ENCODE data around the gene CCDC78.
"Not testable (repeated sequence)": the region's sequence is repeated elsewhere in the genome, so short reads cannot be mapped to it uniquely, and the experiment has no call there.

Gene CCDC78

GRCh38 chr16:749010-749409 is 22.8 kb upstream of the CCDC78 start:
- H3K27ac Mint-ChIP-seq = no peak overlapping the region
- H3K9me3 Mint-ChIP-seq = no peaks in the 10 kb centered on the region
- no peak overlapping the region for H3K4me3 Mint-ChIP-seq
- no peaks in the 10 kb centered on the region for H3K36me3 Mint-ChIP-seq (ENCODE audit: low read depth)
- H3K4me1 Mint-ChIP-seq (ENCODE audit: low read depth) = no peaks in the 10 kb centered on the region
- H3K27me3 Mint-ChIP-seq = no peaks in the 10 kb centered on the region

GRCh38 chr16:747978-748746 is 21.9 kb upstream of the CCDC78 start:
- no peaks in the 10 kb centered on the region for H3K4me1 Mint-ChIP-seq (ENCODE audit: low read depth)
- no peaks in the 10 kb centered on the region for H3K9me3 Mint-ChIP-seq
- no peak overlapping the region for H3K4me3 Mint-ChIP-seq
- H3K27ac Mint-ChIP-seq = no peak overlapping the region
- no peaks in the 10 kb centered on the region for H3K36me3 Mint-ChIP-seq (ENCODE audit: low read depth)
- no peaks in the 10 kb centered on the region for H3K27me3 Mint-ChIP-seq

DNA sequence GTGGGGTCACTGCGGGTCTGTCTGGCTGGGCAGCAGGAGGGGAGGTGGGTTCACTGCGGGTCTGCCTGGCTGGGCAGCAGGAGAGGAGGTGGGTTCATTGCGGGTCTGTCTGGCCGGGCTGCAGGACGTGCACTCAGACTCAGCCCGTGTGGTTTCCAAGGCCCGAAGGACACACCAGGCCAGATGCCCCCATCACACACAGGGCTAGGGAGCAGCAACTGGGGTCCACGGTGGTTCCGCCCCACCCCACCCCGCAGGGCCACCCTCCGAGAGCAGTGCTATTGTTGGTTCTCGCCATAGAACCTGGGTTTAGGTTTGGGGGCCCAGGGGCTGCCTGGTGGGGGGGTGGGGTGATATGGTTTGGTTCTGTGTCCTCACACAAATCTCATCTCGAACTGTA is 20.4 kb upstream of the CCDC78 start:
- Mint-ChIP-seq H3K9me3 (no peaks in the 10 kb centered on the region), H3K4me1 (ENCODE audit: low read depth) (no peaks in the 10 kb centered on the region), H3K4me3 (no peak overlapping the region), H3K27me3 (no peaks in the 10 kb centered on the region), H3K36me3 (ENCODE audit: low read depth) (no peaks in the 10 kb centered on the region), H3K27ac (no peak overlapping the region)

- no peaks in the 10 kb centered on the region for H3K4me1 Mint-ChIP-seq (ENCODE audit: low read depth)
- no peaks in the 10 kb centered on the region for H3K36me3 Mint-ChIP-seq (ENCODE audit: low read depth)
- H3K9me3 Mint-ChIP-seq = no peaks in the 10 kb centered on the region
- no peak overlapping the region for H3K4me3 Mint-ChIP-seq
- H3K27me3 Mint-ChIP-seq = no peaks in the 10 kb centered on the region
- H3K27ac Mint-ChIP-seq = no peak overlapping the region
Observed at GRCh38 chr16:745739-746138, 19.5 kb upstream of the CCDC78 start.

- Mint-ChIP-seq H3K36me3 (ENCODE audit: low read depth) (no peaks in the 10 kb centered on the region), H3K27me3 (no peaks in the 10 kb centered on the region), H3K4me1 (ENCODE audit: low read depth) (peaks cover 10% of the 10 kb centered on the region), H3K9me3 (no peaks in the 10 kb centered on the region), H3K27ac (no peak overlapping the region), H3K4me3 (no peak overlapping the region)
Observed at GRCh38 chr16:743794-744500, 17.7 kb upstream of the CCDC78 start.

DNA sequence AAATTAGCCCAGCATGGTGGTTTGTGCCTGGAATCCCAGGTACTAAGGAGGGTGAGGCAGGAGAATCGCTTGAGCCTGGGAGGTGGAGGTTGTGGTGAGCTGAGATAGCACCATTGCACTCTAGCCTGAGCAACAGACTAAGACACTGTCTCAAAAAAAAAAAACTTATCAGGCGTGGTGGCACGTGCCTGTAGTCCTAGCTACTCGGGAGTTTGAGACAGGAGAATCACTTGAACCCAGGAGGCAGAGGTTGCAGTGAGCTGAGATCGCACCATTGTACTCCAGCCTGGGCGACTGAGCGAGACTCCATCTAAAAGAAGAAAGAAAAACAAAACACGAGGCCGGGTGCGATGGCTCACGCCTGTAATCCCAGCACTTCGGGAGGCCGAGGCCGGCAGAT is 16.7 kb upstream of the CCDC78 start:
- H3K4me1 Mint-ChIP-seq (ENCODE audit: low read depth) = peaks cover 12% of the 10 kb centered on the region
- not testable (repeated sequence) for H3K27ac Mint-ChIP-seq; H3K27me3 Mint-ChIP-seq; H3K36me3 Mint-ChIP-seq (ENCODE audit: low read depth); H3K9me3 Mint-ChIP-seq; H3K4me3 Mint-ChIP-seq

DNA sequence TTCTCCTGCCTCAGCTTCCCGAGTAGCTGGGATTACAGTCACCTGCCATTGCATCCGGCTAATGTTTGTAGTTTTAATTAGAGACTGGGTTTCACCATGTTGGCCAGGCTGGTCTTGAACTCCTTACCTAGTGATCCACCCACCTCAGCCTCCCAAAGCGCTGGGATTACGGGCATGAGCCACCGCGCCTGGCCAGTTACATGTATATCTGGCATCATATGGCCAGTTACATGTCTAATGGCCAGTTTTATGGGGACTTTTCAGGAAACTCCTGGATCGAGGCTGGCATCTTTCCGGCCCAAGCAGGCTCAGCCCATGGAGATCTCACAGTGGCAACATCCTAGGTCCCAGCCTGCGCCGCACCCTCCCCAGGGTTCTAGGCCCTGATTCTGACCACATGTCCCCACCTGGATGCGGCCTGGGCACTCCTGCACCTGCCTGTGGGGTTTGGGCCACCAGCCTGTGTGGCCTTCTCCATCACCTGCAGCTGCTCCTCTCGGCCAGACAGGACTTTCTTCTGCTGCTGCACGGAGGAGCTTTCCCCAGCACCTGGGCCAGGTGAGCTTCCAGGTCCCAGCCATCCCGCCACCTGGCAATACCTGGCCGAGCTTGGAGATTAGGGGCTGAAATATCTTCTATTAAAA is 15.9 kb upstream of the CCDC78 start:
- peaks cover 16% of the 10 kb centered on the region for H3K4me1 Mint-ChIP-seq (ENCODE audit: low read depth)
- no peaks in the 10 kb centered on the region for H3K9me3 Mint-ChIP-seq
- no peaks in the 10 kb centered on the region for H3K27me3 Mint-ChIP-seq
- peak overlapping the region; percentile 80 for H3K4me3 Mint-ChIP-seq
- no peak overlapping the region for H3K27ac Mint-ChIP-seq
- H3K36me3 Mint-ChIP-seq (ENCODE audit: low read depth) = peaks cover 7% of the 10 kb centered on the region

DNA sequence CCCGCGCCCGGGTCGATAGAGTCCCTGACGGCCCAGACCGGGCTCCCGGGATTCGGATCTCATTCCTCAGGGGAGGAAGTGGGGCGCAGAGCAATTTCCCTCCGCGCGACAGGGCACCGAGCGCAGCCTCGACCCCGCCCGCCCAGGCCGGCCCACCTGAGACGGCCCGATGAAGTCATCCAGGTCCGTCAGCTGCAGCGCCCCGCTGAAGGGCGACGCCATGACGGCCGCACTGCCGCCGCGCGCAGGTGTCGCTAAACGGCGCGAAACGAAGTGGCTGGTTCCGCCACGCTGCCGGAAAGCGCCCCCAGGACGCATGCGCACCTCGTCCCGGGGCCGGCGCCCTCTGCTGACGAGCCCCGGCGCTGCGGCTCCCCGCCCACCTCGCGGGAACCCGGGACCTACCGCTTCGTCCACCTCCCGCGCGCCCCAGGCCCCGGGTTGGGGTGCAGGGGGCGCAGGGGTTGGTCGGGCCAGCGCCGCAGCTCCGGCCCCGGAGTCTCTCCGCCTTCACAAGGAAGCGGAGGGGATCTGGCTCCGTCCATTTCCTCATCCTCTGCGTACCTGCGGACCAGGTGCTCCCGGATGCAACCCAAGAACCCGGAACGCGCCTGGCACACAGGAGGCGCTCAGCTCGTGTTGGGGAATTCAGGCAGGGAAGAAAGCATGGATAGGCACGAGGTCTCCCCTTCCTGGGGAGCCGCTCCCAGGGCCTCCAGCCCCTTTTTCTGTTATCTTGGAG is 14.7 kb upstream of the CCDC78 start, which contains the start of gene CIAO3:
TSS of gene CIAO3 (minus strand) at position 234 of the 742 bp plus-strand sequence. CDS start at position 222, 12 bp downstream.
- Mint-ChIP-seq H3K9me3 (no peaks in the 10 kb centered on the region), H3K36me3 (ENCODE audit: low read depth) (peaks cover 10% of the 10 kb centered on the region), H3K4me1 (ENCODE audit: low read depth) (peaks cover 22% of the 10 kb centered on the region), H3K27ac (peak within 1 kb of the TSS; percentile 74), H3K4me3 (peak within 1 kb of the TSS; percentile 81), H3K27me3 (no peaks in the 10 kb centered on the region)

- peak overlapping the region; percentile 81 for H3K4me3 Mint-ChIP-seq
- H3K36me3 Mint-ChIP-seq (ENCODE audit: low read depth) = peaks cover 15% of the 10 kb centered on the region
- no peaks in the 10 kb centered on the region for H3K27me3 Mint-ChIP-seq
- no peaks in the 10 kb centered on the region for H3K9me3 Mint-ChIP-seq
- H3K27ac Mint-ChIP-seq = peak overlapping the region; percentile 74
- peaks cover 27% of the 10 kb centered on the region for H3K4me1 Mint-ChIP-seq (ENCODE audit: low read depth)
Observed at GRCh38 chr16:740459-740763, 14.2 kb upstream of the CCDC78 start.

DNA sequence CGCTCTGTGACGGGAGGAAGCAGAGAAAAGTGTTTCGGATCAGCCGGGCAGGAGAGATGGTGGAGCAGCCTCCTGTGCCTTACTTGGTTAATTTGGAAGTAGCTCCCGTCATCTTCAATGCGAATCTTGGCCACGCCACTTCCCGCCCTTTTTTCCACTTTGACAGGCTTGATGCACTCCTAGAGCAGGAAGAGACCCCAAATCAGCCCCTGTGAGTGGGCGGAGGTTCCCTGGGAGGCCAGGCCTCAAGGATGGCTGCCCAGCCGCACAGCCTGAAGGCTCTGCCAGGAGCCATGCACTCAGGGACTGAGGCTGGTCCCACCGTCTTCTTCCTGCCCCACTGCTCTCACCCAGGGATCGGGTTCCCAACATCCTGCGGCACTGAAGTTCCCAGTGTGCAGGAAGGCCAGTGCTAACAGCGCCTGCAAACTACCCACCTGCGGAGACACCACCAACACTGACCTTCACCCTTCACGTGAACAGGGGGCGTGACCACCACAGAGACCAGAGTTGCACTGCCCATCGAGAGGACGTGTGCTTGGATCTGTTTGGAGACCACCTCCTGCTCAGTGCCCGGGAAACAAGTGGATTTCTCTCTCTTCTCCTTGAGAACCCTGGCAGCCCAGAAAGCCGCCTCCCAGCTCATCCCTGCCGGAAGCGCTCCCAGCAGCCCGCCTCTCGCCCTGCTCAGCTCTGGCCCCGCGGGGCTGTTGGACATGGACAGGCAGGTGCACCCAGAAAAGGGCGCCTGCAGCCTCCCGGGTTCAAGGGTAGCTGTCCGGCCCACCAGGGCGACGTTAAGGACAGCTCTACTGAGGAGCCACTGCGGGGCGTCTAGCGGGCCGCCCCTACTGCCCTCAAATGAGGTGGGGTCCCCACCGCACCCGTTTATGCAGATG is 13.6 kb upstream of the CCDC78 start:
- peak overlapping the region; percentile 74 for H3K27ac Mint-ChIP-seq
- H3K4me3 Mint-ChIP-seq = peak overlapping the region; percentile 81
- H3K27me3 Mint-ChIP-seq = no peaks in the 10 kb centered on the region
- peaks cover 30% of the 10 kb centered on the region for H3K4me1 Mint-ChIP-seq (ENCODE audit: low read depth)
- no peaks in the 10 kb centered on the region for H3K9me3 Mint-ChIP-seq
- peaks cover 19% of the 10 kb centered on the region for H3K36me3 Mint-ChIP-seq (ENCODE audit: low read depth)

DNA sequence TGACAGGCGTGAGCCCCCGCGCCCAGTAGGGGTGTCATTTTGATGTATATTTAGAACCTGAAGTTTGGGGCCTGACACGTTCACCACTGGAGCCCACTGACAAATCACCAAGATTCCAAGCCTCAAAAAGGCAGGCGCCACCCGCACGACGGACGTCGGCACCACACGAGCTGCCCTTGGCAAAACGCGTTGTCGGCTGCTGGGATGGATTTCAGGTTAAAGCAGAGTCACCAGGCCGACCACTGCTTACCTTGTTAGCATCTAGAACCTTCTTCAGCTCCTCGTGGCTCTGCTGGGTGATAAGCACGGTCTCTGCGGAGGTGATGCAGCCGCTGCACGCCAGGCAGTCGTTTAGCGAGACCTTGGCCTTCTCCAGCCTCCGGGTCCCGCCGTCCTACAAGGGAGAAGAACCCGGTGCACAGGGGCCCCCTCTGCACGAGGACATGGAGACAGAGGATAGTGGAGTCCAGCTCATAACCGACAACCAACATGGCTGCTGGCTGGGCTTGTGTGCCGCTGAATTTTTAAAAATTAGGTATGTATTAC is 10.8 kb upstream of the CCDC78 start:
- no peaks in the 10 kb centered on the region for H3K9me3 Mint-ChIP-seq
- H3K36me3 Mint-ChIP-seq (ENCODE audit: low read depth) = peaks cover 19% of the 10 kb centered on the region
- no peaks in the 10 kb centered on the region for H3K27me3 Mint-ChIP-seq
- no peak overlapping the region for H3K27ac Mint-ChIP-seq
- peaks cover 30% of the 10 kb centered on the region for H3K4me1 Mint-ChIP-seq (ENCODE audit: low read depth)
- H3K4me3 Mint-ChIP-seq = no peak overlapping the region

DNA sequence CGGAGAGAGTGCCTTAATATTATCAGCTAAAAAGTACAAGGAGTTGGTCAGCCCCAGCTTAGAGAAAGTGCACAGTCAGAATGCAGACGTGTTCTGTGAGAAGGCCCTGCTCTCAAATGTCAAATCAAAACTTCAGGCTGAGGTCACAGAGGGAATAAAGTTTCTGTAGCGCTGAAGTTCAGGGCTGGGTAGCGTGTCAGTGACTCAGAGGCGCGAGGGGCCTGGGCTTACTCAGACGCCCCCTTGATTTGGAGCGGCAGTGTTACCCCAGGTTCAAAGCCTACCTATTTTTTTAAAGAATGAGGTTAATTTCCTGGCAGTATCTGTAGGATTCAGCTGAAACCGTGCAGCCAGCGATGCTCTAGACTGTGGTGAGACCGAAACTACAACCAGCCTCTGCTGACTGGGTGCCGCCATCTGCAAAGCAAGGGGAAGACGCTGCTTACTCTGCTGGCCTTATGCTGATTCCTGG is 9.8 kb upstream of the CCDC78 start:
- H3K27ac Mint-ChIP-seq = peak overlapping the region; percentile 36
- H3K9me3 Mint-ChIP-seq = no peaks in the 10 kb centered on the region
- no peak overlapping the region for H3K4me3 Mint-ChIP-seq
- peaks cover 30% of the 10 kb centered on the region for H3K4me1 Mint-ChIP-seq (ENCODE audit: low read depth)
- no peaks in the 10 kb centered on the region for H3K27me3 Mint-ChIP-seq
- H3K36me3 Mint-ChIP-seq (ENCODE audit: low read depth) = peaks cover 19% of the 10 kb centered on the region

GRCh38 chr16:734981-735881 is 9.0 kb upstream of the CCDC78 start:
- Mint-ChIP-seq H3K27me3 (no peaks in the 10 kb centered on the region), H3K4me3 (no peak overlapping the region), H3K36me3 (ENCODE audit: low read depth) (peaks cover 19% of the 10 kb centered on the region), H3K27ac (peak overlapping the region; percentile 28), H3K9me3 (no peaks in the 10 kb centered on the region), H3K4me1 (ENCODE audit: low read depth) (peaks cover 30% of the 10 kb centered on the region)

Data from stimulated activated naive CD8-positive, alpha-beta T cell treated with anti-CD3 and anti-CD28 coated beads, Interleukin-15, Interleukin-2, amounts not matched to agents 100 ng/mL and 50 ng/mL, for 24 hours (primary cell).